Gastrocnemius medialis (tissue), 4 donors: Measurements from ENCODE around the gene GPRC5D. TPM values are rescaled to one million over a fixed set of nuclear protein-coding genes. Genes with fewer than 3 reads are reported as not detected.

Experiments
- ATAC-seq, 2 donors: fragments of 150-250 bp; one replicate each; pipeline ENCODE4 v1.9.1; 2016
- DNase-seq, 2 donors: peaks; one replicate each; pipeline ENCODE4 v3.0.0-alpha.2; 2019
- H3K27ac ChIP-seq, 4 donors: fragments of 200-600 bp; sonication (generic); 1 replicate in 1 of 4; 2 replicates in 3 of 4; pipeline ENCODE4 v1.5.1; 2016 to 2018; ENCODE audit warnings: mild to moderate bottlenecking in 2 of 4, moderate library complexity in 1 of 4
- H3K27me3 ChIP-seq, 3 donors: fragments of 200-600 bp; sonication (generic) in 2 of 3; 1 replicate in 1 of 3; 2 replicates in 2 of 3; pipeline versions ENCODE4 v1.5.1 to v1.6.0; 2016 to 2019; ENCODE audit warnings: mild to moderate bottlenecking in 1 of 3, moderate library complexity in 1 of 3
- H3K36me3 ChIP-seq, 2 donors: fragments of 200-600 bp; sonication (generic) in 1 of 2; one replicate each; pipeline ENCODE4 v1.5.1; 2017 to 2018
- H3K4me1 ChIP-seq, 2 donors: fragments of 200-600 bp; sonication (generic) in 1 of 2; one replicate each; pipeline ENCODE4 v1.5.1; 2016 to 2017; ENCODE audit warnings: mild to moderate bottlenecking in 2 of 2
- H3K4me3 ChIP-seq, 4 donors: fragments of 200-600 bp; sonication (generic) in 3 of 4; 1 replicate in 1 of 4; 2 replicates in 3 of 4; pipeline ENCODE4 v1.5.1; 2016 to 2019; ENCODE audit warnings: mild to moderate bottlenecking in 2 of 4
- H3K9me3 ChIP-seq, 3 donors: fragments of 200-600 bp; sonication (generic) in 2 of 3; 1 replicate in 1 of 3; 2 replicates in 2 of 3; pipeline ENCODE4 v1.5.1; 2016 to 2019
- POLR2A ChIP-seq, 2 donors: fragments of 450-650 bp; IDR thresholded peaks; one replicate each; pipeline ENCODE4 v1.6.1; 2017; ENCODE audit warnings: antibody characterized with exemption in 2 of 2, mild to moderate bottlenecking in 2 of 2, moderate library complexity in 2 of 2
- in situ Hi-C, 4 donors: fragments of 200-750 bp; cut with MboI; loops; one replicate each; pipeline versions ENCODE4 v1.15.0 to v1.8.0; 2017; ENCODE audit warnings: low sequenced_read_pairs in 4 of 4
- intact Hi-C: fragments of 100-400 bp; cut with DNase I; formaldehyde crosslinking; loops from one replicate; pipeline ENCODE4 v1.15.1; 2023; ENCODE audit warnings: low total_unique reads
- total RNA-seq, 4 donors: library from RNA; depleted of rRNA; stranded (reverse); fragments of >200 nt; gene quantifications; one replicate each; pipeline versions ENCODE4 v1.1.0 to v1.2.3, GENCODE V29; 2016
- TF ChIP-seq, protein P1 (sequence below), 5 experiments: fragments of 450-650 bp in 3 of 5; fragments of 200-600 bp in 2 of 5; sonication (generic) in 2 of 5; IDR thresholded peaks in 4 of 5; conservative IDR thresholded peaks in 1 of 5; 1 replicate in 4 of 5; 2 replicates in 1 of 5; pipeline ENCODE4 v1.5.1; 2016 to 2019; ENCODE audit warnings: antibody characterized with exemption in 5 of 5, mild to moderate bottlenecking in 3 of 5, moderate library complexity in 3 of 5

GPRC5D gene
- total RNA-seq, 4 donors from 2014 or later = not detected

DNA sequence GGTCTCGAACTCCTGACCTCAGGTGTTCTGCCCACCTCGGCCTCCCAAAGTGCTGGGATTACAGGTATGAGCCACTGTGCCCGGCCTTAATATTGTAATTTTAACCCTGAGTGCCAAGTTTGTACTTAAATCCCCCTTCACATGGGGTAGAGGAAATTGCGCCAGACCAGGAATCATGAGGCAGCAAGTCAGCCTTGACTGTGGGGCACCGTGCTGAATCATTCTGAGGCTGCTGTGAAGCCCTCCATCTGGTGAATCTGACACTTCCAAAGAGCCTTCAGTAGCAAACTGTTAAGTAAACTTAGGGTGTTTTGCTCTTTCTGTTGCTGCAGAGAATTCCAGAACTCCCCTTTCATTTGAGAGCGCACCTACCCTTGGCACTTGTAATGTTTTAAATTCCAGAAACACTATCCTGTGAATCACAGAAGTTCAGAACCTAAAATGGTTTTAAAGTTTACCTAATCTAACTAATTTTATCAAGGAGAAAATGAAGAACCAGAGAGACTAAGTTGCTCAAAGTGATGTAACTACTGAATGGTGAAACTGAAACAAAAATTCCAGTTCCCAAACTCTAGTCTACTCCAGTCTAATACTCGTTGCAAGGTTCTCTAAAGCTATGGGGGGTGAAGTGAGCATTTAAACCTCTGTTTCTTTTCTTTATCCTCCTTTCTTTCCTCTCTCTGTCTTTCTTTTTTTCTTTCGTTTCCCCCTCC lies 40.6 kb upstream of the GPRC5D start:
- peaks cover 7% of the 10 kb centered on the region in 2 donors for H3K4me1 ChIP-seq
- H3K27me3 ChIP-seq = no peaks in the 10 kb centered on the region
- peak in 1 of 2 donors; percentile 29 for DNase-seq
- H3K9me3 ChIP-seq = no peaks in the 10 kb centered on the region
- peak overlapping the region in 1 of 4 donors; percentile 20 for H3K27ac ChIP-seq
- intact Hi-C loops (no loop called here), in situ Hi-C loops (loop anchor here in 3 of 4 donors (10.0 to 25.0 kb wide), 3 partner anchors 78 to 205 kb away; partner anchors contain the start of genes APOLD1 (in 1 of the 3) and DDX47 (in 1 of the 3))
- H3K36me3 ChIP-seq = peaks cover 0 to 16% of the 10 kb centered on the region in 2 donors
- no peak for TF ChIP-seq POLR2A (IDR thresholded peaks at IDR 0.05)
- TF ChIP-seq, protein P1, sequence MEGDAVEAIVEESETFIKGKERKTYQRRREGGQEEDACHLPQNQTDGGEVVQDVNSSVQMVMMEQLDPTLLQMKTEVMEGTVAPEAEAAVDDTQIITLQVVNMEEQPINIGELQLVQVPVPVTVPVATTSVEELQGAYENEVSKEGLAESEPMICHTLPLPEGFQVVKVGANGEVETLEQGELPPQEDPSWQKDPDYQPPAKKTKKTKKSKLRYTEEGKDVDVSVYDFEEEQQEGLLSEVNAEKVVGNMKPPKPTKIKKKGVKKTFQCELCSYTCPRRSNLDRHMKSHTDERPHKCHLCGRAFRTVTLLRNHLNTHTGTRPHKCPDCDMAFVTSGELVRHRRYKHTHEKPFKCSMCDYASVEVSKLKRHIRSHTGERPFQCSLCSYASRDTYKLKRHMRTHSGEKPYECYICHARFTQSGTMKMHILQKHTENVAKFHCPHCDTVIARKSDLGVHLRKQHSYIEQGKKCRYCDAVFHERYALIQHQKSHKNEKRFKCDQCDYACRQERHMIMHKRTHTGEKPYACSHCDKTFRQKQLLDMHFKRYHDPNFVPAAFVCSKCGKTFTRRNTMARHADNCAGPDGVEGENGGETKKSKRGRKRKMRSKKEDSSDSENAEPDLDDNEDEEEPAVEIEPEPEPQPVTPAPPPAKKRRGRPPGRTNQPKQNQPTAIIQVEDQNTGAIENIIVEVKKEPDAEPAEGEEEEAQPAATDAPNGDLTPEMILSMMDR (IDR thresholded peaks at IDR 0.05 in 4 of 5, conservative IDR thresholded peaks at IDR 0.05 in 1 of 5) = no peak
- ATAC-seq = no peak
- no peak overlapping the region for H3K4me3 ChIP-seq

GRCh38 chr12:12990700-12991468 lies 38.9 kb upstream of the GPRC5D start:
- TF ChIP-seq POLR2A (IDR thresholded peaks at IDR 0.05) = no peak
- TF ChIP-seq, protein P1 (IDR thresholded peaks at IDR 0.05 in 4 of 5, conservative IDR thresholded peaks at IDR 0.05 in 1 of 5) = no peak
- no peak overlapping the region for H3K4me3 ChIP-seq
- in situ Hi-C loops (loop anchor here in 3 of 4 donors (10.0 to 25.0 kb wide), 3 partner anchors 76 to 204 kb away; partner anchors contain the start of genes APOLD1 (in 1 of the 3) and DDX47 (in 1 of the 3)), intact Hi-C loops (no loop called here)
- DNase-seq (no peak), ATAC-seq (no peak)
- peaks cover 0 to 3% of the 10 kb centered on the region in 2 donors for H3K4me1 ChIP-seq
- no peak overlapping the region for H3K27ac ChIP-seq
- H3K36me3 ChIP-seq = peaks cover 0 to 30% of the 10 kb centered on the region in 2 donors
- no peaks in the 10 kb centered on the region for H3K27me3 ChIP-seq
- no peaks in the 10 kb centered on the region for H3K9me3 ChIP-seq

- H3K4me1 ChIP-seq = no peaks in the 10 kb centered on the region
- no peak overlapping the region for H3K27ac ChIP-seq
- ATAC-seq (no peak), DNase-seq (no peak)
- in situ Hi-C loops = loop anchor here in 3 of 4 donors (10.0 to 25.0 kb wide), 3 partner anchors 173 to 200 kb away; partner anchors contain the start of genes DDX47 (in 2 of the 3) and APOLD1 (in 1 of the 3)
- no peaks in the 10 kb centered on the region for H3K27me3 ChIP-seq
- intact Hi-C loops = loop anchor here (10.0 kb wide), 1 partner anchor 203 kb away; the partner anchor contains the start of gene APOLD1
- no peaks in the 10 kb centered on the region for H3K9me3 ChIP-seq
- no peak overlapping the region for H3K4me3 ChIP-seq
- peaks cover 0 to 41% of the 10 kb centered on the region in 2 donors for H3K36me3 ChIP-seq
- TF ChIP-seq, protein P1 (IDR thresholded peaks at IDR 0.05 in 4 of 5, conservative IDR thresholded peaks at IDR 0.05 in 1 of 5) = no peak
- TF ChIP-seq POLR2A (IDR thresholded peaks at IDR 0.05) = no peak
Measured at GRCh38 chr12:12987421-12987820, 35.5 kb upstream of the GPRC5D start.

DNA sequence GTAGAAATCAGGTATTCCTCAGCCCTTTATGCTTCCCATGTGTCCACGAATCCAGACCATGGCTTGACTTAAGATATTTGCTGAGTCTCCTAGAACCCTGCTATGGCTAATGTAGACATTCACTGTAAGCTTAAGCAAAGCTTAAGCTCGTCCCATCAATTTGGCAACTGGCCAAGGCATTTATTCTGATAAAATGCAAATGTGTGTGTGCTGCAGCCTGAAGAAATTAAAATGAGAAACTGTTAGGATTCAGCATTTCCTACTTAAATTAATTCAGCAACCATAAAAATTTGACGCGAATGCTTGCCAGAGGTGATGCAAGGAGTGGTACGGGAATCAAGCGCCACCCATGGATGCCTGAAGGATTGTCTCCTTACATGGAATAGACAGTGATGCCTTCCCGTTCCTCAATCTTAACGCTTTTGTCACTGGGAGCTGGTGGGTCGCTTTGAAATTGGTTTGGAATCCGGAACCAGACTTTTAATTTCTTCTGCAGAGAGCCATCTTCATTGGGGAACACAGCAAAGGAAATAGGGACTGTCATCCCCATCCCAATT lies 34.9 kb upstream of the GPRC5D start:
- DNase-seq (no peak), ATAC-seq (no peak)
- in situ Hi-C loops = loop anchor here in 3 of 4 donors (10.0 to 25.0 kb wide), 3 partner anchors 172 to 200 kb away; partner anchors contain the start of genes DDX47 (in 2 of the 3) and APOLD1 (in 1 of the 3)
- no peak for TF ChIP-seq POLR2A (IDR thresholded peaks at IDR 0.05)
- TF ChIP-seq, protein P1 (IDR thresholded peaks at IDR 0.05 in 4 of 5, conservative IDR thresholded peaks at IDR 0.05 in 1 of 5) = no peak
- Histone ChIP-seq H3K27me3 (no peaks in the 10 kb centered on the region), H3K9me3 (no peaks in the 10 kb centered on the region), H3K4me1 (no peaks in the 10 kb centered on the region), H3K36me3 (peaks cover 0 to 41% of the 10 kb centered on the region in 2 donors), H3K4me3 (no peak overlapping the region), H3K27ac (no peak overlapping the region)
- intact Hi-C loops = loop anchor here (10.0 kb wide), 1 partner anchor 202 kb away; the partner anchor contains the start of gene APOLD1
